GM18517 (cell line): Measurements from ENCODE around the gene SLIT3.

Source experiments
- ATAC-seq: cut with Tn5 transposase; IDR thresholded peaks from one replicate; pipeline ENCODE4 v1.9.1; 2021; ENCODE audit warnings: mild to moderate bottlenecking, moderate library complexity; ENCODE audit not compliant: unreplicated experiment

The SLIT3 gene

DNA sequence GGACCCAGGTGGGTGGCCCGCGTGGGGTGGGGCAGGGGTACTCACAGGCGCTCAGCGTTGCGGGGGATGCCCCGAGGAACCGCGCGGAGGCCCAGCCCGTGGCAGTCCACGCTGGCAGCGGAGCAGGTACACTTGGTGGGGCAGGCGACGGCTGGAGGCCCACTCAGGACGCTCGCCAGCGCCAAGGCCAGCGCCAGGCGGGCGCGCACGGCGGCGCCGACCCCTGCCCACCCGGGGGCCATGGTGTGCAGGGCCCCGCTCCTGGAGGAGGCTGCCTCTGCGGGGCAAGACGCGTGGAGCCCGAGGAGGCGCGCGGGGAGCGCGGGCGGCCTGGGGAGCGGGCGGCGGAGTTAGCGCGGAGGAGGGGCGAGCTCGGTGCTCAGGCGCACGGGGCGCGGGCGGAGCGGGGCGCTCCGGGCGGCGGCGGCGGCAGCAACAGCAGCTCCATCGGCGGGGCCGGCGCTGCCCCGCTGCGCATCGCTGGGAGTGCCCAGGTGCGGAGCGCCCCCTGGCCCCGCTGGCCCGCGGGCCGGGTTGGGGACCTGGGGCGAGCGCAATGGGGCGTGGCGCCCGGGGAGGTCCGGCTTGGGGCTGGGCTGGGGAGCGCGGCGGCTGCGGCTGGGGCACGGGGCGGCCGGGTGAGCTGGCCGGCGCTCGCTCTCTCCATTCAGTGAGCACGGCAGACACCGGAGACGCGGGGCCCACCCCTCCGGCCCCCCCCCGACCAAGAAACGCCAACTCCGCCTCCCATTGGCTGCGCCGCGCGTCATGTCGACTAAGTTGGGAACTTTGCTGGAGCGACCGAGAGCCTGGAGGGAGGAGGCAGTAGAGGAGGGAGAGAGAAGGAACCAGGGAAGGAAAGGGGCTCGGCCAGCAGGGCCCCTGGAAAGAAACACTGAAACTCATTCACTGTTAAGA, at the start of gene SLIT3:
Gene SLIT3 (minus strand): TSS at position 672 of the 918 bp plus-strand sequence. CDS start 430 bp downstream, at position 242.
- ATAC-seq = no peak

GRCh38 chr5:169350016-169350415, 49.1 kb upstream of the SLIT3 start:
- ATAC-seq = no peak

DNA sequence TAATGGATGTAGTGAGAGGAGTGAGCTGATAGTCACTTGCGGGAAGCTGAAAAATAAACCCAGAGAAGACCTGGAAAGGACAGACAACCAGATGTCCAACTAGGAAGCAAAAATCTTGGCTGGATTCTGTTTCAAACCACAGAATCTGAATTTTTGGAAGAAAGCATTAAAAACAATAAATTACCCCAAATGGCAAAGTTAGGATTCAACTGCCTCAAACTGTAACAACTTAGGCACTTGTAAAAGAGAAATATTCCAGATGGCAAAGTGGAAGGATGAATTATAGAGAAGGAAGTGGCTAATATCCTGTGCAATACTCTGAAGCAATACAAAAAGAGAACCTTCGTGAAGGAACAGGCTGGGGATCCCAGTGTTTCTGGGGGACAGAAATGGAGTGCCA, 46.8 kb upstream of the SLIT3 start:
- ATAC-seq = no peak

DNA sequence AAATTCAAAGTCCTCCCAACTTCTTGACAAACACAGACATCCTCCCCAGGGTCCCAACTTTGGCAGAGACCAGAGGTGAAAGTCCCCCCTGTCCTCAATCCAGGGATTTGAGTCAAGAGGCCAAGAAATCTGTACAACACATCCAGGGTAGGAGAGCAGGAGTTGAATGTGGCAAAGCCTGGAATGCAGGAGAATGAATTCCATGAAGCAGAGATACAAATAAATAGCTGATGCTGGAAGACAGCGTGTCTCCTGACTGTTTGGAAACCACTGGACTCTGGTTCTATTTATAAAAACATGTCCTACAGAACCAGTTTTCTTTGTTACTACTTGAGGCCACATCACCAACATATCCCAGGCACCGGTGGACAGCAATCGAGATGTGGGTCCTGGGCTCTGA, 43.7 kb upstream of the SLIT3 start:
- ATAC-seq = no peak

GRCh38 chr5:169343766-169344165, 42.8 kb upstream of the SLIT3 start:
- ATAC-seq = no peak

DNA sequence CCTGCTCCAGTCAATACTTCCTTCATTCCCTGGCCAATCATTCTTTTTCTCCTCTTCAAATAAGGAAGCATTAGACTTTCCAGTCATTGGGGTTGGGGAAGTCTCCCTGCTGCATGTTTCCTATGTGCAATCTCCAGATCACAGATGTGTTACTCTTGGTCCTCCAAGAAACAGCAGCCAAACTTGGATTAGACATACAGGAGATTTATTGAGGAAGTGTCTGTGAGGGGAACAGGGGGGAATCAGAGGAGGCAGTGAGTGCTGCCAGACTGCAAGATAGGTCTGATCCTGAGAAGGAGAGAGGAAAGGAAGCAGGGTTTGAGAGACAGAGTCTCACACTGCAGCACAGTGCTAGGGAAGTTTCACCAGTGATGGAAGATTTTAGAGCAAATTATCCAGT, 40.6 kb upstream of the SLIT3 start:
- no peak for ATAC-seq

GRCh38 chr5:169339869-169340268, 38.9 kb upstream of the SLIT3 start:
- ATAC-seq = peak; percentile 75

GRCh38 chr5:169336242-169336641, 35.3 kb upstream of the SLIT3 start:
- no peak for ATAC-seq

DNA sequence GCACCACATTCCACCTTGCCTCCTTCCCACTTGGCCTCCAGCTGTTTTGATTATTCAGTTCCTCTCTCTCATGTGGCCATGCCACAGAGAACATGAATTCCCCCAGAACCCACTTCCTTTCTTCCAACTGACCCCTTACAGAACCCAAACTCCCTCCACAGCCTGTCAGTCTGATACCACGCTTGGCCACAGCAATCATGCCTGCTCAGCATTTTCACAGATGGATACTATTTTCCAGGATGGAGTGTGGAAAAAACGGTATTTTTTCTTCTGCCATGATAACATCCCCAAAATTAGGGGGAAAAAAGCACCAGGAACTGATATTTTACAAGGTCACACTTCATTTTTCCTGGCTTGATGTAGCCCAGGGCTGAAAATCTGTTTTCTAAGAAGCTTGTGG, 34.9 kb upstream of the SLIT3 start:
- no peak for ATAC-seq

DNA sequence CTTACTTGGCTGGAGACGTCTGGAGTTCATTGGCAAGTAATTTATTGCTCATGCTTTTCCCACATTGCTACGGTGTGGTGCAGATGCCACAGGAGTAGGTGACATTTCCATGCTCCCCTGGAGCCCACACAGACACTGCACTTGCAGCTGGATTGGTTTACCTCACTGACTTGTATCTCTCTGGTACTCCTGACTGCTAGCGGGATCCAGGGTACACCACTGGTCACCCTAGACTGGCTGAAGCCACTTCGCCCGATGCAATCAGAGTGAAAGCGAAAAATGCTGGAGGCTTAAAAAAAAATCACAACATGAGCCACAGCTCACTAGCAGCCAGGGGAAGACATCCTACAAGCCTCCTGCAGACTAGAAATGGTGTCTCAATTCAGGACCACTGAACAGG, 32.6 kb upstream of the SLIT3 start:
- ATAC-seq = no peak

- no peak for ATAC-seq
These were observed 30.4 kb upstream of the SLIT3 start for GRCh38 chr5:169331292-169331852.

GRCh38 chr5:169328401-169328800, 27.5 kb upstream of the SLIT3 start:
- no peak for ATAC-seq

- no peak for ATAC-seq
These were observed 24.3 kb upstream of the SLIT3 start for GRCh38 chr5:169325273-169325672.

- no peak for ATAC-seq
These were observed 17.6 kb upstream of the SLIT3 start for GRCh38 chr5:169318556-169318955.

- no peak for ATAC-seq
These were observed 6.7 kb upstream of the SLIT3 start for GRCh38 chr5:169307646-169308045.

DNA sequence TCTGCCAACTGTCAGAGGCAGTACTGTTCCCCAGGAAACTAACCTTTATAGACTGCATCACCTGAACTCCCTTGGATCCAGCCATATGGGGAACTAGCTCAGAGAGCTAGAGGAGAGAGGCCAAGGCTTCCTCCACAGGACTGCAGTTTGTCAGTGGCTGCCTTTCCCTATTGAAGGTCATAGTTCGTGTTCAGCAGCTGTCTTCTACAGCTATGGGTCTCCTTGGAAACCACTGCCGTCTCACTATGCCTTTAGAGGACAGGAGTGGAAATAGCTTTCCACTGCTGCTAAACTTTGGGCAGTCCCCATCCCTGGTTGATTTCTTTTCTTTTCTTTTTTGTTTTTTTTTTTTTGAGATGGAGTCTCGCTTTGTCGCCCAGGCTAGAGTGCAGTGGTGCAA, 4.4 kb upstream of the SLIT3 start:
- ATAC-seq = no peak

DNA sequence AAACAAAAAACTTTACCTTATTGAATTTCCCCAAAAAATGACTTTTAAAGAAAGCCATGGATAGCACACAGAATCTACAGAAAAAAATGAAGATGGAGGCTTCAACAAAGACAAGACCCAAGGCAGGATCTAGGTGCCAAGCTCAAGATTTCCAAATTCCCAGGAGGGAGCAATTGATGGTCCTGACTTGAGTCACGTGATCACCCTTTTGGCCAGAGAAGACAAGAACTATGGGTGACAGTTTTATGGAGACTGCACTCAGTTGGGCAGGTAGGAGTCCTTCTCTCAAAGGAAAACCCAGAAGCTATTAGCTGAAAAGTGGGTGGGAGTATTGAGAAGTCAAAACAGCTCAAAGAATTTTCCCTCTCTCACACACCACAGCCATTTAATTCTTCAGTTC, 3.2 kb upstream of the SLIT3 start:
- ATAC-seq = no peak

GRCh38 chr5:169303119-169303515, 2.2 kb upstream of the SLIT3 start:
- no peak for ATAC-seq

- no peak for ATAC-seq
These were observed 1.7 kb upstream of the SLIT3 start for GRCh38 chr5:169302491-169303118.

- no peak for ATAC-seq
These were observed 1.0 kb upstream of the SLIT3 start for GRCh38 chr5:169301986-169302385.

GRCh38 chr5:169301386-169301934, 521 bp upstream of the SLIT3 start:
- no peak for ATAC-seq
